ENCODE measurements around the gene NXN.
"Not testable (repeated sequence)": the region's sequence is repeated elsewhere in the genome, so short reads cannot be mapped to it uniquely, and the experiment has no call there.

The NXN gene

GRCh38 chr17:917941-918740 is 61.4 kb downstream of the NXN start:
- peak; percentile 38 for DNase-seq (ENCODE audit: low read depth)

GRCh38 chr17:917391-917811 is 62.2 kb downstream of the NXN start:
- DNase-seq (ENCODE audit: low read depth): peak; percentile 63

- no peak for DNase-seq (ENCODE audit: low read depth)
Measured at GRCh38 chr17:916315-916714, 63.3 kb downstream of the NXN start.

GRCh38 chr17:915538-916201 is 63.9 kb downstream of the NXN start:
- peak; percentile 58 for DNase-seq (ENCODE audit: low read depth)

GRCh38 chr17:914561-914960 is 65.0 kb downstream of the NXN start:
- DNase-seq (ENCODE audit: low read depth): no peak

GRCh38 chr17:913207-913606 is 66.4 kb downstream of the NXN start:
- peak; percentile 68 for DNase-seq (ENCODE audit: low read depth)

GRCh38 chr17:909642-910323 is 69.8 kb downstream of the NXN start:
- DNase-seq (ENCODE audit: low read depth): peak; percentile 89

- no peak for DNase-seq (ENCODE audit: low read depth)
Measured at GRCh38 chr17:907725-908124, 71.9 kb downstream of the NXN start.

GRCh38 chr17:905708-906107 is 73.9 kb downstream of the NXN start:
- DNase-seq (ENCODE audit: low read depth): not testable (repeated sequence)

GRCh38 chr17:903691-904481 is 75.7 kb downstream of the NXN start:
- peak; percentile 98 for DNase-seq (ENCODE audit: low read depth)

- DNase-seq (ENCODE audit: low read depth): no peak
Measured at GRCh38 chr17:902463-902862, 77.1 kb downstream of the NXN start.

GRCh38 chr17:901964-902363 is 77.6 kb downstream of the NXN start:
- DNase-seq (ENCODE audit: low read depth): peak; percentile 32

GRCh38 chr17:901191-901950 is 78.2 kb downstream of the NXN start:
- peak; percentile 77 for DNase-seq (ENCODE audit: low read depth)

GRCh38 chr17:900336-900934 is 79.1 kb downstream of the NXN start:
- DNase-seq (ENCODE audit: low read depth): peak; percentile 29

GRCh38 chr17:897970-898619 is 81.5 kb downstream of the NXN start:
- no peak for DNase-seq (ENCODE audit: low read depth)

- DNase-seq (ENCODE audit: low read depth): peak; percentile 61
Measured at GRCh38 chr17:896953-897661, 82.5 kb downstream of the NXN start.

GRCh38 chr17:896454-896853 is 83.1 kb downstream of the NXN start:
- DNase-seq (ENCODE audit: low read depth): no peak

- no peak for DNase-seq (ENCODE audit: low read depth)
Measured at GRCh38 chr17:892958-893357, 86.6 kb downstream of the NXN start.

GRCh38 chr17:888998-889441 is 90.6 kb downstream of the NXN start:
- DNase-seq (ENCODE audit: low read depth): no peak
